NCI-H2196 treated with DMSO at 0.1 percent for 48 hours (cell line): ENCODE results near the gene PPP2R5D.
"Not testable (repeated sequence)": the region's sequence is repeated elsewhere in the genome, so short reads cannot be mapped to it uniquely, and the experiment has no call there.

Experiments
- DNase-seq: peaks from one replicate; lab custom pipeline; 2025; ENCODE audit not compliant: unreplicated experiment; lab: John Stamatoyannopoulos, UW

PPP2R5D gene

DNA sequence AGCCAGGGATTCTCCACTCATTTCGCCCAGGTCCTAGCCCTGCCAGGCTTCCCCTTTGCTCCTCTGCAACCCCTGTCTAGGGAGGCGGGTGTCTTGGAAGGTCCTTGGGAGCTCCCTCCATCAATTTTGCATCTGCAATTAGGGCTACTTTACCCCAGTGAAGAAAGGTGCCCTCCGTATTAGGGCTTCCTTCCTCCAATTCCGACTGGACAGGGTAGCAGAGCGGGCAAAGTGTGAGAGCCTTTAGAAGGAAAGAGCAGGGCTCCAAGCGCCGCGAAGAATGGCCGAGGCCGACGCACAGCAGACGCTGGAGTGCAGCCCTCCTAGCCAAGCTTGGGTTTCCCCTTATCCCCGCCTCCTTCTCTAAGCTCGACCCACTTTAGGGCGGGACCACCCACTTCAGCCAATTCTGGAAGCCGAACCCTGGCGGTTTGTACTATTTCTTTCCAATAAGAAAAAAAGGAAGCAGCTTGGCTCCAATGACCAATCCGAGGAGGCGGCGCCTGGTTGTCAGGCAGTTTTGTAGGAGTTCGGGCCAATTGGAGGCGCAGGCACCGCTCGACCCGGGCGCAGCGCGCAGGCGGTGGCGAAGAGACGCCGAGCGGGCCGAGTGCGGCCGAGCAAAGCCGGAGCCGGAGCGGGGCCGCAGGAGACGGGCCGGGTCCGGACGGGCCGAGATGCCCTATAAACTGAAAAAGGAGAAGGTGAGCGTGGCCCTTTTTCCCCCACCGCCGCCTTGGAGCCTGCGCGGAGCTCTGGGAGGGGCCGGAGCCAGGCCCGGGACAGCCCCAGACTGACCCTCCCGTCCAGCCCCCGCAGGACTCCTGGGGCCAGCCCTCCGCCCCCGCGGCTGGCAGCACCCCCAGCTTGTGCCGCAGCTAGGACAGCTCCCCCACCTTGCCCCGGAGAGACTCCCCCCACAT, at the start of gene PPP2R5D:
TSS of gene PPP2R5D (plus strand) at position 570 of the 923 bp plus-strand sequence. CDS start at position 678, 108 bp downstream.
- peak; percentile 98 for DNase-seq

DNA sequence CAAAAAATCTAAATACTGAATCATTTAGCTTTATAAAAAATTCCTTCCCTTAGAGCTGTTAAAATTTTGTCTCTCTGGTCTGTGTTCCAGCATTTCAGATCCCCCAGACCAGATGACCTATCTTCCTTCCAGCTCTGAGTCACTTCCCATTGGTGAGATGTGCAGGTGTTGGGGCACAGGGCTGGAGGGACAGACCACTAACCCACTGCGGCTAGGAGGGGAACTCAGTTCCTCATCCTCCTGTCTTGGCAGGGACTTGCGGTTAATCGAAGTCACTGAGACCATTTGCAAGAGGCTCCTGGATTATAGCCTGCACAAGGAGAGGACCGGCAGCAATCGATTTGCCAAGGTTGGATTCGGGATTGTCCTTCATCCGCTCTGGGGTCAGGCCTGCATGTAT, 49.0 kb upstream of the PPP2R5D start:
- DNase-seq = no peak

DNA sequence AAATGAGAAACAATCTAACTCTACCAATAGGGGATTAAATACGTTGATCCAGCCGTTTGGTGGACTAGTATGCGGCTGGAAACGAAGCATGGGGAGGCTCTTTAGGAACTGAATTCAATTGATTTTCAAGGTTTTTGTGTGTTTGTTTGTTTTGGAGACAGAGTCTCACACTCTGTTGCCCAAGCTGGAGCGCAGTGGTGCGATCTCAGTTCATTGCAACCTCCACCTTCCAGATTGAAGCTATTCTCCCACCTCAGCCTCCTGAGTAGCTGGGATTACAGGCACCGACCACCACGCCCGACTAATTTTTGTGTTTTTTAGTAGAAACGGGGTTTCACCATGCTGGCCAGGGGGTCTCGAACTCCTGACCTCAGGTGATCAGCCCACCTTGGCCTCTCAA, 48.0 kb upstream of the PPP2R5D start:
- DNase-seq = no peak

DNA sequence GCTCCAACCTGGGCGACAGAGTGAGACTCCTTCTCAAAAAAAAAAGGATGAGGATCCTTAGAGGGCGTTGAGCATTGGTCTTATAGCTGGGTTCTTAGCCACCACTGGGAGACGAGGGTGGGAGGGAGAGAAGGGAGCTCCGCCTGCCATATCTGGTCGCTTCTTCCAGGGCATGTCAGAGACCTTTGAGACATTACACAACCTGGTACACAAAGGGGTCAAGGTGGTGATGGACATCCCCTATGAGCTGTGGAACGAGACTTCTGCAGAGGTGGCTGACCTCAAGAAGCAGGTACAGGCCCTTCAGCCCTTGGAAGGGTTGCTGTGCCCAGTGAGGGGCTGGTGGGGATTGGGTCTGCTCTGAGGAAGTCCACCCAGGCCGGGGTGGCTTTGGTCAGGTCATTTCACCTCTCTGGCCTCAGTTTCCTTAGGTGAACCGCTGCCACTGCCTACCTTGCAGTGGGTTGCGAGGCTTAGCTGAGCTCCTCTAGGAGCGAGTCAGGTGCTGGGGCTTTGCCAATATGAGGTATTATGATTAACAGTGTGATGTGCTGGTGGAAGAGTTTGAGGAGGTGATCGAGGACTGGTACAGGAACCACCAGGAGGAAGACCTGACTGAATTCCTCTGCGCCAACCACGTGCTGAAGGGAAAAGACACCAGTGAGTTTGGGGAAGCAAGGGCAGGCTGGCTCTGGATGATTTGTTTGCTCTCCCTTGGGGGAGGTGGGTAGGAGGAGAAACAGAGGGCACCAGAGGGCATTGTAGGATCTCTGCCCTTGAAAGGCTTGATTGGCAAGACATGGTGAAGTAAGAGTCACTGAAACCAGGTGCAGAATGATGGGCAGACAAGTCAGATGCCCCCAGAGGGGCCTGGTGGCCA, 46.6 kb upstream of the PPP2R5D start:
- DNase-seq = no peak

DNA sequence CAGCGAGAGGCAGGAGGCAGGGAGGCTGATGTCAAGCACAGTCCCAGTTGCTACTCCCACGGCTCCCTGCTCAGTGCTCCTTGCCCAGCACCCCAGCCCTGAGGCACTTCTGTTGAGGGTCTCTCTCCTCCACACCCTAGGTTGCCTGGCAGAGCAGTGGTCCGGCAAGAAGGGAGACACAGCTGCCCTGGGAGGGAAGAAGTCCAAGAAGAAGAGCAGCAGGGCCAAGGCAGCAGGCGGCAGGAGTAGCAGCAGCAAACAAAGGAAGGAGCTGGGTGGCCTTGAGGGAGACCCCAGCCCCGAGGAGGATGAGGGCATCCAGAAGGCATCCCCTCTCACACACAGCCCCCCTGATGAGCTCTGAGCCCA, 46.0 kb upstream of the PPP2R5D start:
- DNase-seq = no peak

DNA sequence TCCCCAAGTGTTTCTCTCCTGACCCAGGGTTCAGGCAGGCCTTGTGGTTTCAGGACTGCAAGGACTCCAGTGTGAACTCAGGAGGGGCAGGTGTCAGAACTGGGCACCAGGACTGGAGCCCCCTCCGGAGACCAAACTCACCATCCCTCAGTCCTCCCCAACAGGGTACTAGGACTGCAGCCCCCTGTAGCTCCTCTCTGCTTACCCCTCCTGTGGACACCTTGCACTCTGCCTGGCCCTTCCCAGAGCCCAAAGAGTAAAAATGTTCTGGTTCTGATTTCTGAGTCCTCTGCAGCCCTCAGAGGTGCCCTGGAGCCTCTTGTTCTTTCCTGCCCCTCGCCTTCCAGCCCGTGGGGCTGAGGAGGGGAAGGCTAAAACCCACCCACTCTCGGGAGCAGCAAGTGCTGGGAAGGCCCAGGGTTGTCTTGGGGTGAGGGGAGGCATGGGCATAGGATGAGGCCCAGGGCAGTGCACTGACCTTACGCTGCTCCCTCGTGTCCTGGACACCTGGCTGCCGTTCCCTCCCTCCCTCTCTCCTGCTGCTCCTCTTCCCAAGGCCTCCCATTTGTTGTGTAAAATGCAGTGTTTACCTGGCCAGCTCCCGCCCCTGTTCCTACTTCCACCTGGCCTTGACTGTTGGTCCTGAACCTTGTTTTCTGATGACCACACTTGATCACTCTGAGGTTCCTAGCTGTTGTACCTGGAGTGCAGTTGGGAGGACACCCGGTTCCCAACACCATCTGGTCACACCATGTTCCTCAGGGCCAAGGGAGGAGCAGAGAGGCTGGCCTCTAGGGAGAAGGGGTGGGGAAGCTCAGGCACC, 45.2 kb upstream of the PPP2R5D start:
- no peak for DNase-seq

DNA sequence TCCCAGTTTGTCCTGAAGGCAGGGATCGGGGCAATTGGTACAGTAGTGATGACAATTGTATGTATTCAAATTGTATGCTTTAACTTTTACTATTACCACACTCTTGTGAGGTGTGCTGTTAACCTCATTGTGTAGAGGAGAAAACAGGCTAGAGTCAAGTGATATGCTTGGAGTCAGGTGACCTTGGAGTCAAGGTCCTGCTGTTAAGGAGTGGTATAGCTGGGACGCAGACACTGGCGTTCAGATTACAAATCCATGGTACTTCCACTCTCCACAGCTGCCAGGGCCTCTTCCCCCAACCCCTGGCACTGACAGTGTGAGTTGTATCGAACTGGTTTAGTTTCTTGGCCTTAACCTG, 44.6 kb upstream of the PPP2R5D start:
- DNase-seq = no peak

DNA sequence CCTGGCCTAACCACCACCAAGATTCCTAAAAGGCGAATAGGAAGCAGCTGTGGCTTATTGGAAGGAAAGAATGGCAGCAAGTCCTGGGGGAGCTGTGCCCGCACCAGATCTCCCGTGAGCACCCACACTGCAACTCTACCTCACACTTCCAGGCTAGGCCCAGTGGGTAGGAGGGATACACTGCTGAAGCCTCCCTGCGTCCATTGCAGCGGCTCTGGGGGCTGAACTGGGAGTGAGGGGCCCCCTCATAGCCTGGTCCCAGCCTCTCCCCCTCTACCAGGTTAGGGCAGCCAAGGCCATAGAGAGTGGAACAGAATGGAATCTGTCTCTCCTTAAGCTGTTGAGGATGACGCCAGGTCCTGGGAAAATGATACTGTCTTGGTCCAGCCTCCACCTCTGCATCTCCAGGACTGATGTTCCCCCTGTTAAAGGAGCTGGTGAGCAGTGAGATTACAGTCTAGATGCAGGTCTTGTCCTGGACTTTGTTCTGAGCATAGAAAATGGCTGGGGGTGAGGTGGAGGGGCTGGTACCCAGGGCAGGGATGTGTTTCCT, 43.8 kb upstream of the PPP2R5D start:
- DNase-seq = no peak

DNA sequence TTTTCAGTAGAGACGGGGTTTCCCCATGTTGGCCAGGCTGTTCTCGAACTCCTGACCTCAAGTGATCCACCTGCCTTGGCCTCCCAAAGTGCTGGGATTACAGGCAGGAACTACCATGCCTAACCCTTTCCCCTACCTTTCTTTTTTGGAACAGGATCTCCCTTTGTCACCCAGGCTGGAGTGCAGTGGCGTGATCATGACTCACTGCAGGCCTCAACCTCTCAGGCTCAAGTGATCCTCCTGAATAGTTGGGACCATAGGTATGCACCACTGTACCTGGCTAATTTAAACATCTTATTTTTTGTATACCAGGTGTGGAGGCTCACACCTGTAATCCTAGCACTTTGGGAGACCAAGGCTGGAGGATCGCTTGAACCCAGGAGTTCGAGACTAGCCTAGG, 43.0 kb upstream of the PPP2R5D start:
- DNase-seq = not testable (repeated sequence)

DNA sequence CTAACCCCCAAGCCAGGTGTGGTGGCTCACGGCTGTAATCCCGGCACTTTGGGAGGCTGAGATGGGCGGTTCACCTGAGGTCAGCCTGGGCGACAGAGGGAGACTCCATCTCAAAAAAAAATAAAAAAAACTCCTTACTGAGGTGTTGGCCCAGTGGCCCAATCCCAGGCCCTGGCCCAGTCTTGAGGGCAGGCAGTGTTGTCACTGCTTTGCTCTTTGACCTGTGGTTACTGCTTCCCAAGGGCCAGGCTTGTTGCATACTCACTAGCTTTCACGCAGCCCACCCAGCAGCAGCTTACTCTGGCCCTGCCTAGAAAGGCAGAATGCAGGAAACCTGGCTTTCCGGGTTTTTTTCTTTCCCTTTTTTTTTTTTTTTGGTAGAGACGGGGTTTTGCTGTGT, 41.9 kb upstream of the PPP2R5D start:
- DNase-seq = no peak

DNA sequence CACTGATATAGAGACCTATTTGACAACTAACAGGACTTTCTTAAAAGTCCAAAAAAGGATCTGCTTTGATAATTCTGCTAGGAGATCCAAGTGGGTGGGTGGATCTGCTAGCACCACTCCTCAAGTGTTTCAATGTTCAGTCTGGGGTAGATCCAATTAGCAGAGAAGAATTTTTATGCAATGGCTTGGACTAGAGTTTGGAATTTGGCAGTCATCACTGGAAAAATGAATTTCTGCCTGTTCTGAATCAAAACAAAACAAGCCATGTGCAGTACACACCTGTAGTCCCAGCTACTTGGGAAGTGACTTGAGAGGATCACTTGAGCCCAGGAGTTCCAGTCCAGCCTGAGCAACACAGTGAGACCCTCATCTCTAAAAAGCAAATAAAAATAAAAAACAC, 36.4 kb upstream of the PPP2R5D start:
- DNase-seq = no peak

DNA sequence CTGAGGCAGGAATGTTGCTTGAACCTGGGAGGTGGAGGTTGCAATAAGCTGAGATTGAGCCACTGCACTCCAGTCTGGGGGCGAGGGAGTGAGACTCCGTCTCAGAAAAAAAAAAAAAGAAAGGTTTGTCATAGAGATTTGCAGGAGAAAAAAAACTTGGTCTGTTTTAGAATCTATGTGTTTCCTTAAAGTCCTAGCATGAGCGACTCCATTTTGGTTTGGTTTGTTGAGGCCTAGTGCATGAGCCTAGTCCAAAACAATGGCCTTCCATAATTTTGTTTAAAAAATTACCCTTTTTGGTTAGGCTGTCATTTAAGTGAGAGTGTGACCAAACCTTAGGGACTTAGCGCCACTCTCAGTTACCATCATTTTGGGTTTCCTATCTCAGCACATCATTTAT, 32.0 kb upstream of the PPP2R5D start:
- DNase-seq = no peak

DNA sequence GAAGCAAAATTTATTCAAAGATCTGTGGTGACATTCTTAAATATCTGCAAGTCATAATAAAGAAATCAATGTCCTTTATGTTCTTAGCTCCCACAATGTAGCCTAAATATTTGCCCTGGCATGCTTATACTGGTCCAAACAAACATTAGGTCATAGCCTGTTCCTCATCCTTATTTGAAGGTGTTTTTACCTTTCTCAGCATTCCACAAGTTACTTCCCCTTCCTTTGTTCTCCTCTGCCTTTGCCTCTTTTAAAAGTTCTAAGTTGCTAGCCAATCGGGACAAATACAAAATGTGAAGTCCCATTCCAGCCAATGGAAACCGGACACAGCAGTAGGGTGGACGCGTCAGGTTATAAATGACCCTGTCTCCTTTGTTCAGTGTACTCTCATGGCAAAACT, 30.0 kb upstream of the PPP2R5D start:
- not testable (repeated sequence) for DNase-seq

DNA sequence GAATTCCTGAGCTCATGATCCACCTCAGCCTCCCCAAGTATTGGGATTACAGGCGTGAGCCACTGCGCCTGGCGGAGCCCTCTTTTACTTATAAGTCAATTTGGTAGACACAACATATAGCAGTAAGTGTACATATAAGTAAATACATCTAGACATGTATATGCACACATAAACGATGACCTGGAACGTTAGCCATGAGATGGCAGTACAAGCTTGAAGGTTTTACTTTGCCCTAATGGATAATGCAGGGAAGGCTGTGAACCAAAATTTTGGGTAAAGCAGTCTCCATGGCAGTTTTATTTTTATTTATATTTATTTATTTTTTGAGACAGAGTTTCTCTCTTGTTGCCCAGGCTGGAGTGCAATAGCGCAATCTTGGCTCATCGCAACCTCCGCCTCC, 26.2 kb upstream of the PPP2R5D start:
- DNase-seq = no peak

DNA sequence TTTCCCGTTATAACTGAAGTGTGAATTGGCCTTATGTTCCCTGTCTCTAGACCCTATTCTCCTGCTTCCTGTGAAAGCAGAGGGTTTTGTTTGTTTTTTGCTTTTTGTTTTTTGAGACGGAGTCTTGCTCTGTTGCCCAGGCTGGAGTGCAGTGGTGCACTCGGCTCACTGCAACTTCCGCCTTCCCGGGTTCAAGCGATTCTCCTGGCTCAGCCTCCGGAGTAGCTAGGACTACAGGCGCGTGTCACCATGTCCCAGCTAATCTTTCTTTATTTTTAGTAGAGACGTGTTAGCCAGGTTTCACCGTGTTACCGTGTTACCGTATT, 24.5 kb upstream of the PPP2R5D start:
- no peak for DNase-seq

DNA sequence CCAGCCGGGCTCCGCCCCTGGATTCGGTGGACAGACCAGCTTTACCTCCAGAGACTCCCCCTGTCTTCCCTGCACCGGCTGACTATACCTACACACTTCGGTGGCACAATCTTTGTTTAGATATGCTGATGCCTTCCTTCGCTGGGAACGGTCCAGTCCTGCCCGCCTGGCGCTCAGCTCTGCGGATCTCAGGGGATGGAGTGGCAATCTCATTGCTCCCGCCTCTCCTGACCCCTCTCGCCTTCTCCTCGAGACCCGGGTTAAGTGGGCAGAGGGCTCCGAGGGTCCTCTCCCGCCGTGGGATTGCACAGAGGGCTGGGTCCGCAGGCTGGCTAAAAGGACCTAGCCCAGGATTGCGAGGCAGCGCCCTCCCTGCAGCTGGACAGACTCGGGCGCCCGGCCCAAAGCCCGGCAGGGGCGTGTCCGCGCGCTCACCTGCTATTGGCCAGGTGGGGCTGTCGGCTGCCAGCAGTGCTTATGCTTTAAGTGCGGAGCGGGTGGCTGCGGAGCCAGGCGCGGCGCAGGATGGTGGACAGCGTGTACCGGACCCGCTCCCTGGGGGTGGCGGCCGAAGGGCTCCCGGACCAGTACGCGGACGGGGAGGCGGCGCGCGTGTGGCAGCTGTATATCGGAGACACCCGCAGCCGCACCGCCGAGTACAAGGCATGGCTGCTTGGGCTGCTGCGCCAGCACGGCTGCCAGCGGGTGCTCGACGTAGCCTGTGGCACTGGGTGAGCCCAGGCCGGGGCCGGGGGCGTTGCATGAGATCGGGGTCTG, 23.9 kb upstream of the PPP2R5D start, which contains the start of gene GNMT:
TSS of gene GNMT (plus strand) at position 512 of the 777 bp plus-strand sequence. CDS start at position 526, 14 bp downstream.
- DNase-seq = peak; percentile 52

DNA sequence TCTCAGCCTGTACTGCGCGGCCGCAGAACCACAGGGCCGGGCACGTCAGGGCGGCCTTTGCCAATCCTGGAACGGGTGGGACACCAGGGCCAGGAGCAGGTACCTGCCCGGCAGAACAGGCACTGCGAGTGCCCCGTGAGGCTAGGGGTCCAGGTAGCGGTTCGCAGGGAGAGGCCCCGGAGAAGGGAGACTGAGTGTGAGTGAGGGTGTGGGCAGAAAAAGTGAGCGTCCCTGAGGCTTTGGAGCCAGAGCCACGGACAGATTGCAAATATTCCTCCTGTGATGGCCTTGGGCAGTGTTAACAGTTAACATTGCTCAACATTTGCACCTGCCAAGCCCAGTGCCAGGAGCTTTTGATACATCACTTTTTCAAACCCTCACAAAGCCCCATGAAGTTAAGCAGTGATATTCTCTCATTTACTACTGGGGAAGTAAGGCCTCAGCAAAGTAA, 23.3 kb upstream of the PPP2R5D start:
- no peak for DNase-seq

DNA sequence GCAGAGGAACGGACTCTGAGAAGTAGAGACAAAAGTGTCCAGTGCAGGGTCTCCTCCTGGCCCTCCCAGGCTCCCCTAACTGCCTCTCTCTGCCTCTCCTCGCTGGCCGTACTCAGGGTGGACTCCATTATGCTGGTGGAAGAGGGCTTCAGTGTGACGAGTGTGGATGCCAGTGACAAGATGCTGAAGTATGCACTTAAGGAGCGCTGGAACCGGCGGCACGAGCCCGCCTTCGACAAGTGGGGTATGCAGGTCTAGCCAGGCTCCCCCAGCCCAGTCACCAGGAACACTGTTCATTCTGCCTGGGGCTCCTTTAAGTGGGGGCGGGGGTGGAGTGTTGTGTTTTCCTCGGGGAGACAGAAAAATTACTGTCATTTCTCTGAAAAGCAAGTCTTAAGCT, 22.3 kb upstream of the PPP2R5D start:
- DNase-seq = no peak

DNA sequence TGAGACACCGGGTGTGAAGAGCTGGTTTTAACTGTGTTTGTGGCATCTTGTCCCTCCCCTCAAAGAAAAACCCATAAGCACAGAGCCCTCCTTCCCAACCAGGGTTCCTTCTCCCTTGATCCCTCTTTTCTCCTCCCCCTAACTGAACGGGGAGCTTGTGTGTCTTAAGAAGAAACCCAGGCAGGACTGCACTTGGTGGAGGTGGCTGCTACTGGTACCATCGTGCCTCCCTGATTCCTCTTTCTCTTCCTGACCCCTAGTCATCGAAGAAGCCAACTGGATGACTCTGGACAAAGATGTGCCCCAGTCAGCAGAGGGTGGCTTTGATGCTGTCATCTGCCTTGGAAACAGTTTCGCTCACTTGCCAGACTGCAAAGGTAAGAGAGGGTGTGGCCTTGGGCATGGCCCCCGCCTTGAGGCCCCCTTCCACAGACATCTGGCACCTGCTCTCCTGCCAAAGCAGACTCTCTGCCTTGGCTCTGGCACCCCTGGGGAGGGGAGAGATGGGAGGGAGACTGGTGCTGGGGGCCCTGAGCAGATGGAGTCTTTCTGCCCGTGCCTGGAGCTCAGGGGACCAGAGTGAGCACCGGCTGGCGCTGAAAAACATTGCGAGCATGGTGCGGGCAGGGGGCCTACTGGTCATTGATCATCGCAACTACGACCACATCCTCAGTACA, 21.7 kb upstream of the PPP2R5D start:
- DNase-seq = no peak
